HepG2 (cell line): ENCODE data around the gene LGALS9. TPM values are rescaled to one million over a fixed set of nuclear protein-coding genes. Genes with fewer than 3 reads are reported as not detected.

Experiments used
- ATAC-seq: fragments of 200-7000 bp; cut with Tn5 transposase; 3 replicates; pipeline ENCODE4 v1.9.1; 2020; ENCODE audit warnings: mild to moderate bottlenecking, moderate library complexity
- BruUV-seq: library from RNA; stranded (reverse); fragments of 400-500 nt; replicated peaks from 2 replicates; lab custom pipeline; 2021; lab: Mats Ljungman, UMichigan
- CTCF ChIA-PET: fragments of 300-600 bp; formaldehyde crosslinking; extraction: SDS; loops from one replicate; lab custom pipeline; 2021; ENCODE audit warnings: low total read pairs, inconsistent platforms, low intra/inter-chr PET ratio; lab: Yijun Ruan, JAX
- POLR2A ChIA-PET: fragments of 350-600 bp; sonication (Branson Sonifier 250); formaldehyde crosslinking; loops from one replicate; lab custom pipeline; 2020; ENCODE audit warnings: antibody characterized with exemption, inconsistent platforms; lab: Yijun Ruan, JAX
- DNase-seq: peaks from one replicate; pipeline ENCODE4 v3.0.0-alpha.2; 2015; ENCODE audit warnings: low spot score
- FAIRE-seq: peaks from 3 replicates; lab custom pipeline; 2011; peaks lifted over from hg19 to GRCh38; lab: Jason Lieb, UNC
- H2AFZ ChIP-seq: one replicate; pipeline ENCODE4 v1.6.1; 2011; ENCODE audit warnings: low read length, inconsistent platforms
- H3K27ac ChIP-seq: fragments of 300-600 bp; 3 replicates; pipeline ENCODE4 v1.8.0; 2011; ENCODE audit warnings: mixed run types, mild to moderate bottlenecking, mixed read lengths, low read length, inconsistent platforms; ENCODE audit not compliant: insufficient read depth; ENCODE audit errors: extremely low read length
- H3K27me3 ChIP-seq, 2 experiments: fragments of 200-600 bp in 1 of 2; 2 replicates in 1 of 2; 3 replicates in 1 of 2; pipeline versions ENCODE4 v1.6.0 to v1.8.0; 2011; ENCODE audit warnings: low read length in 2 of 2, mild to moderate bottlenecking in 2 of 2, moderate library complexity in 2 of 2, inconsistent platforms in 1 of 2; ENCODE audit not compliant: insufficient read depth in 2 of 2, control insufficient read depth in 1 of 2
- H3K36me3 ChIP-seq, 2 experiments: fragments of 200-600 bp in 1 of 2; replicated peaks in 1 of 2; 2 replicates in 1 of 2; 3 replicates in 1 of 2; pipeline versions ENCODE4 v1.5.1 to v1.8.0; 2011; ENCODE audit warnings: low read length in 2 of 2, inconsistent platforms in 1 of 2; ENCODE audit not compliant: insufficient read depth in 2 of 2, control insufficient read depth in 1 of 2
- H3K4me1 ChIP-seq: 2 replicates; pipeline ENCODE4 v1.5.1; 2012; ENCODE audit warnings: low read length, inconsistent platforms; ENCODE audit not compliant: insufficient read depth
- H3K4me2 ChIP-seq: 2 replicates; pipeline ENCODE4 v1.6.0; 2011; ENCODE audit warnings: low read depth, low read length, inconsistent platforms
- H3K4me3 ChIP-seq, 3 experiments: fragments of 200-600 bp in 1 of 3; sonication (generic), shearing (Covaris generic) in 1 of 3; replicated peaks in 1 of 3; 2 replicates each; pipeline ENCODE4 v1.5.1; 2011 to 2016; ENCODE audit warnings: low read length in 3 of 3, inconsistent platforms in 2 of 3, low read depth in 2 of 3, mild to moderate bottlenecking in 2 of 3, control low read depth in 1 of 3, mixed read lengths in 1 of 3; ENCODE audit not compliant: insufficient read depth in 1 of 3
- H3K79me2 ChIP-seq: one replicate; pipeline ENCODE4 v1.6.1; 2011; ENCODE audit warnings: low read length, inconsistent platforms; ENCODE audit not compliant: insufficient read depth
- H3K9ac ChIP-seq: 2 replicates; pipeline ENCODE4 v1.6.0; 2011; ENCODE audit warnings: mild to moderate bottlenecking, low read depth, low read length, inconsistent platforms; ENCODE audit not compliant: insufficient read depth
- H3K9me3 ChIP-seq: 2 replicates; pipeline ENCODE4 v1.5.1; 2012; ENCODE audit warnings: mild to moderate bottlenecking, low read length
- H4K20me1 ChIP-seq: 2 replicates; pipeline ENCODE4 v1.6.0; 2011; ENCODE audit warnings: inconsistent platforms, mild to moderate bottlenecking, low read length, moderate library complexity; ENCODE audit not compliant: insufficient read depth
- AGO2 ChIP-seq: fragments of 200-400 bp; formaldehyde crosslinking; optimal IDR thresholded peaks from 2 replicates; pipeline ENCODE3; 2017; ENCODE audit warnings: mild to moderate bottlenecking, low read depth, low read length, moderate library complexity
- JDP2 ChIP-seq: sonication (generic); formaldehyde crosslinking; IDR thresholded peaks from 2 replicates; pipeline ENCODE4 v1.8.1; 2022; ENCODE audit warnings: missing genetic modification reagents, borderline replicate concordance
- PHF8 ChIP-seq: sonication (generic); formaldehyde crosslinking; IDR thresholded peaks from 2 replicates; pipeline ENCODE4 v1.5.0; 2020; ENCODE audit warnings: missing genetic modification reagents
- ZBTB38 ChIP-seq: sonication (generic); formaldehyde crosslinking; IDR thresholded peaks from 2 replicates; pipeline ENCODE4 v1.5.1; 2020; ENCODE audit warnings: mild to moderate bottlenecking, missing genetic modification reagents
- ZNF121 ChIP-seq: sonication (generic); formaldehyde crosslinking; IDR thresholded peaks from 2 replicates; pipeline ENCODE4 v1.5.0; 2020; ENCODE audit warnings: mild to moderate bottlenecking, missing genetic modification reagents
- ZNF124 ChIP-seq: sonication (generic); formaldehyde crosslinking; IDR thresholded peaks from 2 replicates; pipeline ENCODE4 v1.4.0; 2020; ENCODE audit warnings: missing genetic modification reagents
- WGBS: methylation state at CpG from one replicate; pipeline ENCODE4 v1.1.6; 2017; ENCODE audit warnings: low lambda C conversion rate; 5-methylcytosine and 5-hydroxymethylcytosine counted together
- in situ Hi-C: cut with HindIII; loops from 2 replicates; pipeline ENCODE4 v1.10.0; 2017; ENCODE audit warnings: low pct_unique_long_range_greater_than_20kb; ENCODE audit not compliant: extremely low pct_ligation_motif_present
- intact Hi-C: fragments of 100-400 bp; cut with micrococcal nuclease; formaldehyde crosslinking; loops from one replicate; pipeline ENCODE4 v1.10.0; 2022; ENCODE audit not compliant: unreplicated experiment
- polyA plus RNA-seq, 8 experiments: library from polyadenylated mRNA; depleted of rRNA in 3 of 8; stranded (reverse) in 7 of 8; unstranded in 1 of 8; fragments of >200 nt; fragmentation: Illumina TruSeq in 4 of 8; extraction: Trizol in 4 of 8; gene quantifications; 2 replicates each; pipeline versions ENCODE4 v1.2.1 to v1.2.3, GENCODE V29; 2011 to 2016; ENCODE audit warnings: low read depth in 4 of 8, missing spikeins in 1 of 8, mixed read lengths in 1 of 8; ENCODE audit not compliant: insufficient read depth in 1 of 8
- total RNA-seq, 5 experiments: library from RNA; depleted of rRNA; stranded (reverse); fragments of >200 nt; fragmentation: Illumina TruSeq; extraction: Trizol; gene quantifications; 2 replicates each; pipeline ENCODE4 v1.2.3, GENCODE V29; 2016; ENCODE audit warnings: low read depth in 1 of 5
- TF ChIP-seq, protein P1 (sequence below): sonication (generic); formaldehyde crosslinking; IDR thresholded peaks from 2 replicates; pipeline ENCODE4 v1.4.0; 2020; ENCODE audit warnings: missing genetic modification reagents

The LGALS9 gene
- total and polyA plus RNA-seq, 2 of the 13 experiments (the other 11 are each of a cell fraction or from before 2014, with no cell fraction given), result 0.40 to 1.4 TPM

DNA sequence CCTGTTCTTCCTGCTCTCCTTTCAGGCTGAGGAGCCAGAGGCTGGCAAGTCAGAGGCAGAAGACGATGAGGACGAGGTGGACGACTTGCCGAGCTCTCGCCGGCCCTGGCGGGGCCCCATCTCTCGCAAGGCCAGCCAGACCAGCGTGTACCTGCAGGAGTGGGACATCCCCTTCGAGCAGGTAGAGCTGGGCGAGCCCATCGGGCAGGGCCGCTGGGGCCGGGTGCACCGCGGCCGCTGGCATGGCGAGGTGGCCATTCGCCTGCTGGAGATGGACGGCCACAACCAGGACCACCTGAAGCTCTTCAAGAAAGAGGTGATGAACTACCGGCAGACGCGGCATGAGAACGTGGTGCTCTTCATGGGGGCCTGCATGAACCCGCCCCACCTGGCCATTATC lies 25.6 kb upstream of the LGALS9 start (continued):
- TF ChIP-seq, protein P1, sequence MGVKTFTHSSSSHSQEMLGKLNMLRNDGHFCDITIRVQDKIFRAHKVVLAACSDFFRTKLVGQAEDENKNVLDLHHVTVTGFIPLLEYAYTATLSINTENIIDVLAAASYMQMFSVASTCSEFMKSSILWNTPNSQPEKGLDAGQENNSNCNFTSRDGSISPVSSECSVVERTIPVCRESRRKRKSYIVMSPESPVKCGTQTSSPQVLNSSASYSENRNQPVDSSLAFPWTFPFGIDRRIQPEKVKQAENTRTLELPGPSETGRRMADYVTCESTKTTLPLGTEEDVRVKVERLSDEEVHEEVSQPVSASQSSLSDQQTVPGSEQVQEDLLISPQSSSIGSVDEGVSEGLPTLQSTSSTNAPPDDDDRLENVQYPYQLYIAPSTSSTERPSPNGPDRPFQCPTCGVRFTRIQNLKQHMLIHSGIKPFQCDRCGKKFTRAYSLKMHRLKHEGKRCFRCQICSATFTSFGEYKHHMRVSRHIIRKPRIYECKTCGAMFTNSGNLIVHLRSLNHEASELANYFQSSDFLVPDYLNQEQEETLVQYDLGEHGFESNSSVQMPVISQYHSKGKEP (CRISPR knock-in tag), result no peak
- no peak for TF ChIP-seq ZNF121
- TF ChIP-seq ZNF124, result no peak
- TF ChIP-seq ZBTB38 (CRISPR knock-in tag), result no peak
- no peak for TF ChIP-seq JDP2

DNA sequence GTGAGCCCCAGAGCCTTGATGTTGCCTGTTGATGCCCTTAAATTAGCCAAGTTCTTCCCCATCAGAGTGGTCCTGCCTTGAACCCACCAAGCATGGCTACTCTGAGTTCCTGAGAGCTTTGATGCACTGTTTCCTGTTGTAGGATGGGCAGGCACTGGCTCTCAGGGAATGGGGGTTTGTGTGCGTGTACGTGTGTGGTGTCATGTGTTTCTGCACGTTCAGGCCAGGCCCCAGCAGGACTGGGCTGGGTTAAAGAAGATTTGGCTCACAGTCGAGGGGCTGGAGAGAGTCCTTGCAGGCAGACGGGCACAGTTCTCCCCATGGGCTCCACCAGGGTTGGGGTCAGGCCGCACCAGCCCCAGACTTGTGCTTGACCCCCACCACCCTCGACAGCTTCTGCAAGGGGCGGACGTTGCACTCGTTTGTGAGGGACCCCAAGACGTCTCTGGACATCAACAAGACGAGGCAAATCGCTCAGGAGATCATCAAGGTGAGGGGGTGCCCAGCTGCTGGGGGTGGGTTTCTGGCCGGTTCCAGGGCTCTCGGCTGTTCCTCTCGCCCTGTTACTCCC lies 23.4 kb upstream of the LGALS9 start:
- no TSS peak for BruUV-seq
- WGBS, result 96% methylated on average over 16 of the region's 16 CpGs
- peaks cover 30 to 56% of the 10 kb centered on the region in 2 experiments for H3K36me3 ChIP-seq
- no peak overlapping the region for H2AFZ ChIP-seq
- FAIRE-seq, result no peak
- no peak overlapping the region for H3K27ac ChIP-seq
- CTCF ChIA-PET, result no interaction called here
- H3K4me2 ChIP-seq, result no peak overlapping the region
- H3K4me1 ChIP-seq, result no peaks in the 10 kb centered on the region
- no peaks in the 10 kb centered on the region for H3K9me3 ChIP-seq
- no peaks in the 10 kb centered on the region for H3K27me3 ChIP-seq
- TF ChIP-seq AGO2, result peak; percentile 26
- TF ChIP-seq PHF8 (CRISPR knock-in tag), result no peak
- H4K20me1 ChIP-seq, result no peaks in the 10 kb centered on the region
- no peak overlapping the region for H3K4me3 ChIP-seq
- ATAC-seq, result no peak
- no peaks in the 10 kb centered on the region for H3K79me2 ChIP-seq
- intact Hi-C loops (loop anchor here (2.0 to 10.0 kb wide), 4 partner anchors 43 to 373 kb away; no protein-coding TSS in a partner anchor), in situ Hi-C loops (loop anchor here (5.0 kb wide), 1 partner anchor 45 kb away; no protein-coding TSS in a partner anchor)
- POLR2A ChIA-PET, result no interaction called here
- no peak for DNase-seq
- no peak overlapping the region for H3K9ac ChIP-seq
